H1 (cell line): ENCODE measurements around the gene RCAN2. TPM values are rescaled to one million over a fixed set of nuclear protein-coding genes. Genes with fewer than 3 reads are reported as not detected.

Source experiments
- CTCF ChIA-PET: fragments of 300-600 bp; sonication (Branson Sonifier 250); formaldehyde crosslinking; loops from one replicate; lab custom pipeline; 2021; ENCODE audit not compliant: partially characterized antibody; lab: Charles Lee
- POLR2A ChIA-PET: fragments of 300-600 bp; sonication (Branson Sonifier 250); formaldehyde crosslinking; loops from one replicate; lab custom pipeline; 2021; ENCODE audit warnings: inconsistent platforms; ENCODE audit not compliant: partially characterized antibody; lab: Charles Lee
- DNase-seq, 2 experiments: peaks; one replicate each; pipeline versions ENCODE4 v3.0.0 to v3.0.0-alpha.2; 2010 to 2022; ENCODE audit warnings: low spot score in 2 of 2, low read depth in 1 of 2, mixed read lengths in 1 of 2
- FAIRE-seq: peaks from 2 replicates; lab custom pipeline; 2011; peaks lifted over from hg19 to GRCh38; lab: Jason Lieb, UNC
- H2AFZ ChIP-seq: 2 replicates; pipeline ENCODE4 v1.8.1; 2012; ENCODE audit warnings: low read length, inconsistent platforms
- H2AK5ac ChIP-seq: 2 replicates; pipeline ENCODE4 v1.6.1; 2013; ENCODE audit warnings: low read depth, low read length
- H2BK120ac ChIP-seq: replicated peaks from 2 replicates; pipeline ENCODE3; 2013; ENCODE audit warnings: low read depth, low read length, inconsistent platforms
- H2BK12ac ChIP-seq: 2 replicates; pipeline ENCODE4 v1.6.1; 2013; ENCODE audit warnings: low read depth, low read length
- H2BK15ac ChIP-seq: 2 replicates; pipeline ENCODE4 v1.6.1; 2013; ENCODE audit warnings: low read length
- H2BK20ac ChIP-seq: 2 replicates; pipeline ENCODE4 v1.6.1; 2013; ENCODE audit warnings: low read length
- H2BK5ac ChIP-seq: 2 replicates; pipeline ENCODE4 v1.6.1; 2013; ENCODE audit warnings: low read depth, low read length
- H3K14ac ChIP-seq: 2 replicates; pipeline ENCODE4 v1.6.1; 2013; ENCODE audit warnings: inconsistent platforms; ENCODE audit not compliant: insufficient read length
- H3K18ac ChIP-seq: 2 replicates; pipeline ENCODE4 v1.6.1; 2013; ENCODE audit warnings: low read length; ENCODE audit errors: extremely low read depth
- H3K23ac ChIP-seq: 2 replicates; pipeline ENCODE4 v1.6.1; 2013; ENCODE audit warnings: inconsistent platforms; ENCODE audit not compliant: insufficient read length
- H3K23me2 ChIP-seq: 2 replicates; pipeline ENCODE4 v1.6.1; 2013; ENCODE audit warnings: low read depth, low read length
- H3K27ac ChIP-seq: 2 replicates; pipeline ENCODE4 v1.6.1; 2011; ENCODE audit warnings: low read depth, low read length, inconsistent platforms
- H3K27me3 ChIP-seq, 4 experiments: replicated peaks in 1 of 4; 1 replicate in 1 of 4; 2 replicates in 3 of 4; pipeline versions ENCODE4 v1.6.1 to v1.8.1; 2011 to 2013; ENCODE audit warnings: low read length in 3 of 4, mild to moderate bottlenecking in 3 of 4, inconsistent platforms in 2 of 4, mixed read lengths in 2 of 4, moderate library complexity in 1 of 4; ENCODE audit not compliant: control insufficient read depth in 3 of 4, insufficient read depth in 3 of 4; ENCODE audit errors: extremely low read depth in 1 of 4
- H3K36me3 ChIP-seq, 4 experiments: 2 replicates each; pipeline versions ENCODE4 v1.6.1 to v1.8.1; 2011 to 2013; ENCODE audit warnings: mild to moderate bottlenecking in 4 of 4, low read length in 3 of 4, moderate library complexity in 2 of 4, control low read depth in 1 of 4, inconsistent platforms in 1 of 4; ENCODE audit not compliant: insufficient read depth in 4 of 4, control insufficient read depth in 2 of 4
- H3K4ac ChIP-seq: replicated peaks from 2 replicates; pipeline ENCODE3; 2013; ENCODE audit warnings: low read length, low read depth, mixed read lengths, inconsistent platforms; ENCODE audit not compliant: insufficient read length
- H3K4me1 ChIP-seq, 4 experiments: replicated peaks in 1 of 4; 1 replicate in 1 of 4; 2 replicates in 3 of 4; pipeline versions ENCODE4 v1.6.1 to v1.8.1; 2011 to 2013; ENCODE audit warnings: low read length in 3 of 4, inconsistent platforms in 2 of 4, mixed read lengths in 1 of 4; ENCODE audit not compliant: insufficient read depth in 4 of 4, control insufficient read depth in 3 of 4
- H3K4me2 ChIP-seq, 2 experiments: 2 replicates each; pipeline versions ENCODE4 v1.6.1 to v1.8.1; 2011 to 2013; ENCODE audit warnings: low read depth in 2 of 2, low read length in 2 of 2, control low read depth in 1 of 2, inconsistent platforms in 1 of 2, mild to moderate bottlenecking in 1 of 2; ENCODE audit not compliant: insufficient read depth in 1 of 2
- H3K4me3 ChIP-seq, 4 experiments: fragments of 200-600, 300-600 bp in 1 of 4; sonication (generic), shearing (Covaris generic), sonication (Bioruptor Twin) in 1 of 4; 2 replicates each; pipeline versions ENCODE4 v1.5.1 to v1.8.1; 2011 to 2016; ENCODE audit warnings: low read length in 4 of 4, low read depth in 3 of 4, control low read depth in 2 of 4, inconsistent platforms in 2 of 4, mild to moderate bottlenecking in 2 of 4, mixed read lengths in 1 of 4, moderate library complexity in 1 of 4; ENCODE audit not compliant: insufficient read depth in 2 of 4; ENCODE audit errors: extremely low read depth in 1 of 4
- H3K56ac ChIP-seq: replicated peaks from 2 replicates; pipeline ENCODE3; 2013; ENCODE audit warnings: low read depth, mild to moderate bottlenecking, mixed read lengths, low read length, inconsistent platforms; ENCODE audit not compliant: insufficient read length
- H3K79me1 ChIP-seq: 2 replicates; pipeline ENCODE4 v1.6.1; 2013; ENCODE audit warnings: low read depth, low read length, control low read depth
- H3K79me2 ChIP-seq, 2 experiments: 2 replicates each; pipeline versions ENCODE4 v1.6.1 to v1.8.1; 2012 to 2013; ENCODE audit warnings: low read length in 2 of 2, mild to moderate bottlenecking in 2 of 2, inconsistent platforms in 1 of 2; ENCODE audit not compliant: insufficient read depth in 2 of 2, control insufficient read depth in 1 of 2
- H3K9ac ChIP-seq, 4 experiments: replicated peaks in 1 of 4; 1 replicate in 1 of 4; 2 replicates in 3 of 4; pipeline versions ENCODE4 v1.6.1 to v1.8.1; 2011 to 2013; ENCODE audit warnings: low read depth in 3 of 4, low read length in 3 of 4, control low read depth in 2 of 4, mild to moderate bottlenecking in 2 of 4, moderate library complexity in 2 of 4, inconsistent platforms in 1 of 4; ENCODE audit errors: extremely low read depth in 1 of 4
- H3K9me3 ChIP-seq, 2 experiments: 2 replicates each; pipeline versions ENCODE4 v1.6.1 to v1.8.1; 2012 to 2013; ENCODE audit warnings: mild to moderate bottlenecking in 2 of 2, moderate library complexity in 2 of 2, control low read depth in 1 of 2, inconsistent platforms in 1 of 2, low read depth in 1 of 2, low read length in 1 of 2, mixed read lengths in 1 of 2; ENCODE audit not compliant: insufficient read depth in 2 of 2
- H4K20me1 ChIP-seq, 2 experiments: replicated peaks in 1 of 2; 2 replicates each; pipeline versions ENCODE3 to v1.8.1; 2011 to 2013; ENCODE audit warnings: inconsistent platforms in 2 of 2, low read length in 2 of 2, mild to moderate bottlenecking in 1 of 2; ENCODE audit not compliant: insufficient read depth in 2 of 2, control insufficient read depth in 1 of 2
- H4K5ac ChIP-seq: 2 replicates; pipeline ENCODE4 v1.6.1; 2013; ENCODE audit warnings: low read length, low read depth, mixed read lengths, inconsistent platforms; ENCODE audit not compliant: insufficient read length
- H4K8ac ChIP-seq: 2 replicates; pipeline ENCODE4 v1.8.0; 2013; ENCODE audit warnings: mild to moderate bottlenecking, moderate library complexity, low read length, inconsistent platforms; ENCODE audit not compliant: insufficient read depth; ENCODE audit errors: extremely low read depth
- H4K91ac ChIP-seq: replicated peaks from 2 replicates; pipeline ENCODE3; 2013; ENCODE audit warnings: low read length, mixed read lengths, inconsistent platforms; ENCODE audit not compliant: insufficient read length
- BRCA1 ChIP-seq: IDR thresholded peaks from 2 replicates; pipeline ENCODE4 v1.6.1; 2012; ENCODE audit warnings: low read depth, low read length, improper control_type of control experiment
- CEBPB ChIP-seq: IDR thresholded peaks from 2 replicates; pipeline ENCODE4 v1.6.1; 2012; ENCODE audit warnings: low read depth, low read length
- CTBP2 ChIP-seq: IDR thresholded peaks from 2 replicates; pipeline ENCODE4 v1.7.0; 2011; ENCODE audit warnings: borderline replicate concordance, mild to moderate bottlenecking, moderate library complexity, mixed read lengths, low read length; ENCODE audit not compliant: insufficient read depth, insufficient read length
- EZH2 ChIP-seq: fragments of 200-600 bp; sonication (generic); IDR thresholded peaks from 2 replicates; pipeline ENCODE4 v1.7.1; 2012; ENCODE audit warnings: low read depth, mild to moderate bottlenecking, moderate library complexity, low read length, inconsistent platforms; ENCODE audit not compliant: severe bottlenecking
- NANOG ChIP-seq: IDR thresholded peaks from 2 replicates; pipeline ENCODE4 v1.6.1; 2011; ENCODE audit warnings: low read length, low read depth, mild to moderate bottlenecking, inconsistent platforms; ENCODE audit not compliant: insufficient read depth, poor library complexity, severe bottlenecking
- SIRT6 ChIP-seq: IDR thresholded peaks from one replicate; pipeline ENCODE4 v1.7.1; 2012; ENCODE audit warnings: low read length, inconsistent platforms
- TBP ChIP-seq: IDR thresholded peaks from 2 replicates; pipeline ENCODE4 v1.6.1; 2011; ENCODE audit warnings: low read depth, low read length, improper control_type of control experiment
- WGBS, 2 experiments: shearing (Covaris generic) in 1 of 2; methylation state at CpG; one replicate each; pipeline versions ENCODE4 v1.1.6 to v1.1.7; 2013 to 2015; ENCODE audit warnings: low lambda C conversion rate in 2 of 2, mixed read lengths in 2 of 2, inconsistent platforms in 1 of 2, low coverage in 1 of 2, missing lambda C conversion rate in 1 of 2; ENCODE audit not compliant: insufficient replicate concordance in 2 of 2, insufficient coverage in 1 of 2, insufficient read length in 1 of 2; ENCODE audit errors: extremely low coverage in 1 of 2, missing lambda C conversion rate in 1 of 2; 5-methylcytosine and 5-hydroxymethylcytosine counted together
- polyA plus RNA-seq, 7 experiments: library from polyadenylated mRNA; depleted of rRNA in 3 of 7; stranded (reverse) in 5 of 7; unstranded in 2 of 7; fragments of >200 nt in 5 of 7; fragments of 200-250 nt in 2 of 7; gene quantifications; 1 replicate in 5 of 7; 2 replicates in 1 of 7; 4 replicates in 1 of 7; pipeline versions ENCODE4 v1.2.1 to v1.2.3, GENCODE V29; 2011 to 2013; ENCODE audit warnings: missing spikeins in 2 of 7, mixed read lengths in 2 of 7
- total RNA-seq: library from RNA; stranded (reverse); fragmentation: NEBNext Ultra II Directional; extraction: Animal tissue kit (Norgen Biotek cat#: 25700); gene quantifications from 2 replicates; pipeline ENCODE4 v1.2.1, GENCODE V29; 2021

Gene RCAN2
- total and polyA plus RNA-seq, 2 of the 8 experiments (the other 6 are each of a cell fraction or from before 2014, with no cell fraction given), result 5.0 to 8.5 TPM

- TF ChIP-seq BRCA1 (no peak), EZH2 (no peak), CEBPB (no peak), TBP (no peak), NANOG (no peak), SIRT6 (no peak), CTBP2 (no peak)
- no peak for FAIRE-seq
- H2BK12ac ChIP-seq, result no peak overlapping the region
- H3K27me3 ChIP-seq, result no peaks in the 10 kb centered on the region
- H2BK5ac ChIP-seq, result no peak overlapping the region
- POLR2A ChIA-PET, result no interaction called here
- H3K4me3 ChIP-seq, result no peak overlapping the region
- no peak overlapping the region for H3K23ac ChIP-seq
- H3K4ac ChIP-seq, result no peak overlapping the region
- no peak overlapping the region for H3K4me2 ChIP-seq
- no peak overlapping the region for H2AFZ ChIP-seq
- no peaks in the 10 kb centered on the region for H3K23me2 ChIP-seq
- H2BK120ac ChIP-seq, result no peak overlapping the region
- H4K8ac ChIP-seq, result no peak overlapping the region
- no peaks in the 10 kb centered on the region for H3K79me1 ChIP-seq
- no peak overlapping the region for H3K27ac ChIP-seq
- no peak overlapping the region for H3K18ac ChIP-seq
- no peak overlapping the region for H3K14ac ChIP-seq
- 95% methylated on average over 2 of the region's 2 CpGs; no CpG with 5 or more reads in 1 of the 2 experiments for WGBS, 2 experiments
- CTCF ChIA-PET, result interaction anchor here (2.5 kb wide), 1 partner anchor 51 kb away, joined by 6 read pairs; the partner anchor contains the start of gene RCAN2
- H3K36me3 ChIP-seq, result no peaks in the 10 kb centered on the region
- H3K9ac ChIP-seq, result no peak overlapping the region
- H3K4me1 ChIP-seq, result peaks cover 0 to 3% (median 1%) of the 10 kb centered on the region in 4 experiments; a peak in 2 of 7 replicates
- H3K56ac ChIP-seq, result no peak overlapping the region
- H2AK5ac ChIP-seq, result no peak overlapping the region
- H2BK15ac ChIP-seq, result no peak overlapping the region
- no peak overlapping the region for H4K91ac ChIP-seq
- no peak for DNase-seq
- no peak overlapping the region for H2BK20ac ChIP-seq
- H4K20me1 ChIP-seq, result no peaks in the 10 kb centered on the region
- H3K79me2 ChIP-seq, result no peaks in the 10 kb centered on the region
- H3K9me3 ChIP-seq, result no peaks in the 10 kb centered on the region
- H4K5ac ChIP-seq, result no peak overlapping the region
These were observed 51.1 kb downstream of the RCAN2 start for GRCh38 chr6:46440141-46440540.
